GM19043 (cell line): Measurements from ENCODE around the gene TTC22.
A peak's percentile ranks its signal among the peaks of the same experiment; 100 is the strongest.
"Not testable (repeated sequence)": the region's sequence is repeated elsewhere in the genome, so short reads cannot be mapped to it uniquely, and the experiment has no call there.

Experiments used
- ATAC-seq: cut with Tn5 transposase; IDR thresholded peaks from one replicate; pipeline ENCODE4 v1.9.1; 2021; ENCODE audit warnings: low read depth; ENCODE audit not compliant: unreplicated experiment

Gene TTC22

GRCh38 chr1:54791880-54792522, 9.1 kb downstream of the TTC22 start:
- ATAC-seq, result no peak

- no peak for ATAC-seq
Measured at GRCh38 chr1:54788459-54788858, 12.7 kb downstream of the TTC22 start.

- no peak for ATAC-seq
Measured at GRCh38 chr1:54787604-54788003, 13.5 kb downstream of the TTC22 start.

GRCh38 chr1:54786778-54787177, 14.3 kb downstream of the TTC22 start:
- no peak for ATAC-seq

- no peak for ATAC-seq
Measured at GRCh38 chr1:54784066-54784465, 17.1 kb downstream of the TTC22 start.

- ATAC-seq, result no peak
Measured at GRCh38 chr1:54782588-54782987, 18.5 kb downstream of the TTC22 start.

GRCh38 chr1:54782156-54782555, 19.0 kb downstream of the TTC22 start:
- ATAC-seq, result no peak

GRCh38 chr1:54781023-54781723, 19.9 kb downstream of the TTC22 start:
- no peak for ATAC-seq

GRCh38 chr1:54777431-54777830, 23.7 kb downstream of the TTC22 start:
- no peak for ATAC-seq

- ATAC-seq, result no peak
Measured at GRCh38 chr1:54777011-54777410, 24.1 kb downstream of the TTC22 start.

- ATAC-seq, result not testable (repeated sequence)
Measured at GRCh38 chr1:54775828-54776721, 25.0 kb downstream of the TTC22 start.

GRCh38 chr1:54774820-54775498, 26.2 kb downstream of the TTC22 start:
- ATAC-seq, result no peak

GRCh38 chr1:54772951-54773350, 28.2 kb downstream of the TTC22 start:
- no peak for ATAC-seq

GRCh38 chr1:54768093-54768492, 33.0 kb downstream of the TTC22 start:
- no peak for ATAC-seq

- ATAC-seq, result no peak
Measured at GRCh38 chr1:54767526-54767925, 33.6 kb downstream of the TTC22 start.

GRCh38 chr1:54766726-54767125, 34.4 kb downstream of the TTC22 start:
- no peak for ATAC-seq

- ATAC-seq, result peak; percentile 13
Measured at GRCh38 chr1:54764922-54765561, 36.1 kb downstream of the TTC22 start.

- peak; percentile 98 for ATAC-seq
Measured at GRCh38 chr1:54764133-54764921, 36.8 kb downstream of the TTC22 start, which contains the start of gene PARS2. Gene PARS2, minus strand, starts transcription at chr1:54764523. Its CDS starts 5,362 bp downstream, at chr1:54759161.

- no peak for ATAC-seq
Measured at GRCh38 chr1:54763816-54764132, 37.3 kb downstream of the TTC22 start.
